ENCODE results near the gene SCML1. TPM values are rescaled to one million over a fixed set of nuclear protein-coding genes. Genes with fewer than 3 reads are reported as not detected.

The SCML1 gene
- total and polyA plus RNA-seq, 2 of the 4 experiments (the other 2 are of a cell fraction), result 4.1 to 12.2 TPM

- DNase-seq, result no peak
Observed at GRCh38 chrX:17725181-17725580, 12.1 kb upstream of the SCML1 start.

More at GRCh38 chrX:17725181-17725580, 12.1 kb upstream of the SCML1 start:
- Histone ChIP-seq H3K4ac (ENCODE audit: low read depth, low read length) (no peak overlapping the region), H3K23ac (ENCODE audit: low read depth, low read length) (no peak overlapping the region), H3K4me3 (ENCODE audit: insufficient read depth, low read depth, low read length) (no peak overlapping the region), H3K9me1 (ENCODE audit: insufficient read depth, low read length) (no peaks in the 10 kb centered on the region), H2BK20ac (ENCODE audit: low read depth, low read length) (no peak overlapping the region), H2AFZ (replicated peaks; ENCODE audit: low read length, poor library complexity) (no peak overlapping the region), H3K9ac (ENCODE audit: low read depth, low read length) (no peak overlapping the region), H3K27ac (ENCODE audit: insufficient read depth, low read length) (no peak overlapping the region), H2AK9ac (replicated peaks; ENCODE audit: low read depth, low read length, poor library complexity) (no peak overlapping the region), H3K27me3 (ENCODE audit: control insufficient read depth, insufficient read depth, low read length) (no peaks in the 10 kb centered on the region), H3K4me1 (ENCODE audit: control insufficient read depth, insufficient read depth, low read length) (no peaks in the 10 kb centered on the region), H4K20me1 (ENCODE audit: insufficient read depth, low read length) (no peaks in the 10 kb centered on the region), H2BK120ac (ENCODE audit: low read depth, low read length) (no peak overlapping the region), H3K56ac (ENCODE audit: extremely low read depth, insufficient read depth, low read length) (no peak overlapping the region), H4K5ac (ENCODE audit: low read depth, low read length) (no peak overlapping the region), H3K9me3 (ENCODE audit: control insufficient read depth, insufficient read depth, low read length) (no peaks in the 10 kb centered on the region), H2BK5ac (ENCODE audit: low read depth, low read length, poor library complexity, severe bottlenecking) (no peak overlapping the region), H2BK15ac (ENCODE audit: low read depth, low read length) (no peak overlapping the region), H4K8ac (ENCODE audit: low read depth in 2 of 2, low read length in 2 of 2) (no peak overlapping the region), H4K91ac (ENCODE audit: insufficient read depth, low read depth, low read length) (no peak overlapping the region), H3K36me3 (ENCODE audit: control insufficient read depth, insufficient read depth, low read length) (peaks cover 7% of the 10 kb centered on the region; the same call in 1 of the 2 replicates), H2AK5ac (ENCODE audit: low read depth, low read length) (no peak overlapping the region), H3K4me2 (ENCODE audit: low read depth, low read length) (no peak overlapping the region), H3K18ac (ENCODE audit: low read depth, low read length) (no peak overlapping the region), H3K14ac (replicated peaks; ENCODE audit: low read depth, low read length) (no peak overlapping the region), H3K79me1 (ENCODE audit: low read depth in 1 of 2, low read length in 2 of 2) (no peaks in the 10 kb centered on the region; a peak in 1 of 4 replicates)
- dilution Hi-C loops (cut with HindIII; ENCODE audit: low sequenced_read_pairs, unreplicated experiment), result no loop called here
- 69% methylated on average over 2 of the region's 2 CpGs; no CpG with 5 or more reads in 1 of the 2 experiments for WGBS, 2 experiments (ENCODE audit: extremely low coverage in 2 of 2, insufficient read length in 1 of 2)
- intact Hi-C loops (cut with micrococcal nuclease), result no loop called here
- ChIA-PET CTCF (no interaction called here), POLR2A (ENCODE audit: unreplicated experiment) (no interaction called here)
- in situ Hi-C loops (cut with MboI; ENCODE audit: low sequenced_read_pairs), result no loop called here
- ATAC-seq (ENCODE audit: low read depth), result no peak
- BruUV-seq (replicated peaks), result no TSS peak
- no peak for TF ChIP-seq FOS (IDR thresholded peaks at IDR 0.05; ENCODE audit: low read depth, low read length)
- no peak for TF ChIP-seq SMC3 (IDR thresholded peaks at IDR 0.05; ENCODE audit: low read depth, low read length)
- TF ChIP-seq POLR2A (IDR thresholded peaks at IDR 0.05; ENCODE audit: low read depth, low read length), result no peak
- no peak for TF ChIP-seq CHD1 (IDR thresholded peaks at IDR 0.05; ENCODE audit: low read depth, low read length)
- no peak for TF ChIP-seq CEBPB (IDR thresholded peaks at IDR 0.05; ENCODE audit: low read depth, low read length)
- TF ChIP-seq RFX5 (IDR thresholded peaks at IDR 0.05; ENCODE audit: low read depth, low read length), result no peak
- TF ChIP-seq ELK1 (IDR thresholded peaks at IDR 0.05; ENCODE audit: borderline replicate concordance, low read depth, low read length), result no peak
- no peak for TF ChIP-seq RAD21 (IDR thresholded peaks at IDR 0.05; ENCODE audit: low read length)
- TF ChIP-seq CTCF (conservative IDR thresholded peaks at IDR 0.05; ENCODE audit: low read depth, low read length), result no peak
- TF ChIP-seq MXI1 (IDR thresholded peaks at IDR 0.05; ENCODE audit: borderline replicate concordance, low read depth, low read length), result no peak

Measured in IMR-90 (cell line).